Measurements from ENCODE around the gene ADCY2.

Gene ADCY2

DNA sequence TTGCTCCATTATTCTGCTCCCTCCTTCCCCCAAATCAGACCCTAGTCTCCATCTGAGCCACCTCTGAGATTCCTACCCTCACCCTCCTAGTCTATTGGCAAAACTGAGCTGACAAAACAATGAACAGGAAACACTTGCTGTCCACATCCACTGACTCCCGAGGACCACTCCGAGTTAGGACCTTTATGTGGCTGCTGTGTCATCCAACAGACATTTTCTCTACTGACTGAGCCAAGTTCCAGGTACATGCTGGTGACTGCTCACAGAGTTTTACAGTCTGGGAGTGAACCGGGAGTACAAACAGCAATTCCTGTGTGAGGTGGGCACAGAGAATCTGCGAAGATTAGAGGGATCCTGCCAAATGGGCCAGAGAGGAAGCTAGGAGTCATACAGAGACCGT lies 415.8 kb downstream of the ADCY2 start:
- no peaks in the 10 kb centered on the region for H4K20me1 ChIP-seq (ENCODE audit: control insufficient read depth, insufficient read depth, low read depth, low read length)
- no peaks in the 10 kb centered on the region for H3K27me3 ChIP-seq (ENCODE audit: control insufficient read depth, low read length)
- H3K4me1 ChIP-seq (ENCODE audit: control insufficient read depth, low read length) = 0 out of 2 replicates have a peak, but pooled peaks cover 4% of the 10 kb centered on the region
- H3K4me3 ChIP-seq (ENCODE audit: low read length) = no peak overlapping the region
- no peaks in the 10 kb centered on the region for H3K9me2 ChIP-seq (replicated peaks; ENCODE audit: control insufficient read depth, low read length)
- no peaks in the 10 kb centered on the region for H3K9me3 ChIP-seq (ENCODE audit: control insufficient read depth, insufficient read depth, low read length)
- H3K36me3 ChIP-seq (ENCODE audit: control insufficient read depth, low read length) = no peaks in the 10 kb centered on the region
- H3K27ac ChIP-seq (ENCODE audit: low read depth, low read length) = no peak overlapping the region
- no peaks in the 10 kb centered on the region for H3F3A ChIP-seq (ENCODE audit: control insufficient read depth, insufficient read depth)
- no peak overlapping the region for H3K4me2 ChIP-seq (ENCODE audit: low read length)
- no peaks in the 10 kb centered on the region for H3K79me2 ChIP-seq (ENCODE audit: control insufficient read depth, low read length)
- TF ChIP-seq EZH2phosphoT487 (IDR thresholded peaks at IDR 0.05; ENCODE audit: borderline replicate concordance, low read length) = no peak
- TF ChIP-seq, protein P1, sequence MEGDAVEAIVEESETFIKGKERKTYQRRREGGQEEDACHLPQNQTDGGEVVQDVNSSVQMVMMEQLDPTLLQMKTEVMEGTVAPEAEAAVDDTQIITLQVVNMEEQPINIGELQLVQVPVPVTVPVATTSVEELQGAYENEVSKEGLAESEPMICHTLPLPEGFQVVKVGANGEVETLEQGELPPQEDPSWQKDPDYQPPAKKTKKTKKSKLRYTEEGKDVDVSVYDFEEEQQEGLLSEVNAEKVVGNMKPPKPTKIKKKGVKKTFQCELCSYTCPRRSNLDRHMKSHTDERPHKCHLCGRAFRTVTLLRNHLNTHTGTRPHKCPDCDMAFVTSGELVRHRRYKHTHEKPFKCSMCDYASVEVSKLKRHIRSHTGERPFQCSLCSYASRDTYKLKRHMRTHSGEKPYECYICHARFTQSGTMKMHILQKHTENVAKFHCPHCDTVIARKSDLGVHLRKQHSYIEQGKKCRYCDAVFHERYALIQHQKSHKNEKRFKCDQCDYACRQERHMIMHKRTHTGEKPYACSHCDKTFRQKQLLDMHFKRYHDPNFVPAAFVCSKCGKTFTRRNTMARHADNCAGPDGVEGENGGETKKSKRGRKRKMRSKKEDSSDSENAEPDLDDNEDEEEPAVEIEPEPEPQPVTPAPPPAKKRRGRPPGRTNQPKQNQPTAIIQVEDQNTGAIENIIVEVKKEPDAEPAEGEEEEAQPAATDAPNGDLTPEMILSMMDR (IDR thresholded peaks at IDR 0.05; ENCODE audit: low read depth, low read length, poor library complexity, severe bottlenecking) = no peak

DNA sequence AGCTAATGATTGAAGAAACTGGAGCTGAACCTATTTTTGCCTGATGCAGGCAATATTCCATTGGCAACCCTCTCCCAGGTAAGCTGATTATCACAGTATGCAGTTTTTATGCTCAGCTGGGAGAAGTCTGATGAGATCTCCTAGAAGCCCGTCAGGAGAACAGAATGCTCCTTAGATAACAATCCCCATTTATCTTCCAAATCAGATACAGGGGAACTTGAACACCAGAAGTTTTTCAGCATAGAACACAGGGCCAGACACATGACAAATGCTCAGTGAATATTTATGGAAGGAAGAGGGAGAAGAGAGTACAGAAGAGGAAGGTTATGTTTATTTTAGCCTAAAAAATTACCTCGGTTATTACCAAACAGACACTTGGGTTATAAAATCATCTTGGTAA lies 417.1 kb downstream of the ADCY2 start:
- H3K4me3 ChIP-seq (ENCODE audit: low read length) = no peak overlapping the region
- no peak overlapping the region for H3K4me2 ChIP-seq (ENCODE audit: low read length)
- no peak for TF ChIP-seq EZH2phosphoT487 (IDR thresholded peaks at IDR 0.05; ENCODE audit: borderline replicate concordance, low read length)
- TF ChIP-seq, protein P1 (IDR thresholded peaks at IDR 0.05; ENCODE audit: low read depth, low read length, poor library complexity, severe bottlenecking) = no peak
- H3K36me3 ChIP-seq (ENCODE audit: control insufficient read depth, low read length) = no peaks in the 10 kb centered on the region
- H3K4me1 ChIP-seq (ENCODE audit: control insufficient read depth, low read length) = 0 out of 2 replicates have a peak, but pooled peaks cover 4% of the 10 kb centered on the region
- H4K20me1 ChIP-seq (ENCODE audit: control insufficient read depth, insufficient read depth, low read depth, low read length) = no peaks in the 10 kb centered on the region
- no peaks in the 10 kb centered on the region for H3K9me3 ChIP-seq (ENCODE audit: control insufficient read depth, insufficient read depth, low read length)
- no peaks in the 10 kb centered on the region for H3K9me2 ChIP-seq (replicated peaks; ENCODE audit: control insufficient read depth, low read length)
- no peak overlapping the region for H3K27ac ChIP-seq (ENCODE audit: low read depth, low read length)
- H3K27me3 ChIP-seq (ENCODE audit: control insufficient read depth, low read length) = no peaks in the 10 kb centered on the region
- no peaks in the 10 kb centered on the region for H3F3A ChIP-seq (ENCODE audit: control insufficient read depth, insufficient read depth)
- no peaks in the 10 kb centered on the region for H3K79me2 ChIP-seq (ENCODE audit: control insufficient read depth, low read length)

DNA sequence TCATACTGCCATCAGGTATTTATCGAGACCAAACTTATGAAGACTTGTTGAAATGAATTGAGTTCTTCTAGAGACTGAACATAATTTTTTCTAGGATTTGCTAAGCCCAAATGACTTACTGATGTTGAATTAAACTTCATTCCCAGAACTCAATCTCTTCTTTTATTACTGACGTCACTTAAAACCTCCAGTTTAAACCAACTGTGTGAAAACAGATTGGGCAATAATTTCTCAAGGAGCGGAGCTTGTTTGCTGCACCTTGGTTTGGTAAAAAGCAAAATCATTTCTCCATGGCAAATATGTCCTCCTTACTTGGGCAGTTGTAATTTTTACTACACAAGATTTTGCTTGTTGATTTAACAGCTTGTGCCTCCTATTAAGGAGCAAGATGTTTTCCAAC lies 417.6 kb downstream of the ADCY2 start:
- TF ChIP-seq, protein P1 (IDR thresholded peaks at IDR 0.05; ENCODE audit: low read depth, low read length, poor library complexity, severe bottlenecking) = no peak
- TF ChIP-seq EZH2phosphoT487 (IDR thresholded peaks at IDR 0.05; ENCODE audit: borderline replicate concordance, low read length) = no peak
- H3K27me3 ChIP-seq (ENCODE audit: control insufficient read depth, low read length) = no peaks in the 10 kb centered on the region
- no peaks in the 10 kb centered on the region for H3K79me2 ChIP-seq (ENCODE audit: control insufficient read depth, low read length)

More for the DNA sequence above, 417.6 kb downstream of the ADCY2 start:
- Histone ChIP-seq H3K9me3 (ENCODE audit: control insufficient read depth, insufficient read depth, low read length) (no peaks in the 10 kb centered on the region), H3K27ac (ENCODE audit: low read depth, low read length) (no peak overlapping the region), H3K4me3 (ENCODE audit: low read length) (no peak overlapping the region), H3K36me3 (ENCODE audit: control insufficient read depth, low read length) (no peaks in the 10 kb centered on the region), H3F3A (ENCODE audit: control insufficient read depth, insufficient read depth) (no peaks in the 10 kb centered on the region), H3K4me2 (ENCODE audit: low read length) (no peak overlapping the region), H4K20me1 (ENCODE audit: control insufficient read depth, insufficient read depth, low read depth, low read length) (no peaks in the 10 kb centered on the region), H3K4me1 (ENCODE audit: control insufficient read depth, low read length) (0 out of 2 replicates have a peak, but pooled peaks cover 4% of the 10 kb centered on the region), H3K9me2 (replicated peaks; ENCODE audit: control insufficient read depth, low read length) (no peaks in the 10 kb centered on the region)

All from DOHH2 (cell line).